CD4-positive, alpha-beta T cell (primary cell): ENCODE results near the gene R3HDM2. TPM values are rescaled to one million over a fixed set of nuclear protein-coding genes. Genes with fewer than 3 reads are reported as not detected.

ENCODE experiments used
- ATAC-seq: fragments of 200-7000 bp; cut with Tn5 transposase; one replicate; pipeline ENCODE4 v1.10.0; 2022; ENCODE audit warnings: mild to moderate bottlenecking; ENCODE audit not compliant: poor library complexity
- CTCF ChIA-PET: fragments of 350-600 bp; sonication (Branson Sonifier 250); formaldehyde crosslinking; loops from one replicate; lab custom pipeline; 2021; ENCODE audit warnings: antibody characterized with exemption, inconsistent platforms; lab: Charles Lee
- POLR2A ChIA-PET: fragments of 350-600 bp; sonication (Branson Sonifier 250); formaldehyde crosslinking; loops from one replicate; lab custom pipeline; 2021; ENCODE audit warnings: antibody characterized with exemption, inconsistent platforms; lab: Charles Lee
- DNase-seq, 14 experiments: peaks; one replicate each; pipeline ENCODE4 v3.0.0-alpha.2; 2013 to 2020; ENCODE audit warnings: mixed read lengths in 2 of 14
- H3K27ac ChIP-seq, 2 donors: one replicate each; pipeline versions ENCODE4 v1.5.1 to v1.7.0; 2013; ENCODE audit warnings: low read length in 2 of 2, low read depth in 1 of 2, mild to moderate bottlenecking in 1 of 2
- H3K27me3 ChIP-seq, 2 experiments: 1 replicate in 1 of 2; 2 replicates in 1 of 2; pipeline versions ENCODE4 v1.6.1 to v1.7.0; 2013; ENCODE audit warnings: low read length in 2 of 2, control low read depth in 1 of 2, mild to moderate bottlenecking in 1 of 2, moderate library complexity in 1 of 2; ENCODE audit not compliant: insufficient read depth in 2 of 2, control insufficient read depth in 1 of 2
- H3K36me3 ChIP-seq: one replicate; pipeline ENCODE4 v1.6.1; 2013; ENCODE audit warnings: low read length, control low read depth; ENCODE audit not compliant: insufficient read depth
- H3K4me1 ChIP-seq: one replicate; pipeline ENCODE4 v1.6.1; 2013; ENCODE audit warnings: low read length, control low read depth; ENCODE audit not compliant: insufficient read depth
- H3K4me3 ChIP-seq: one replicate; pipeline ENCODE4 v1.5.1; 2013; ENCODE audit warnings: mild to moderate bottlenecking, low read length, moderate library complexity
- H3K9me3 ChIP-seq, 2 experiments: 1 replicate in 1 of 2; 2 replicates in 1 of 2; pipeline versions ENCODE4 v1.6.1 to v1.7.0; 2013; ENCODE audit warnings: low read length in 2 of 2, mild to moderate bottlenecking in 2 of 2, control low read depth in 1 of 2, moderate library complexity in 1 of 2; ENCODE audit not compliant: control insufficient read depth in 1 of 2, insufficient read depth in 1 of 2
- H3K27ac Mint-ChIP-seq: one replicate; pipeline ENCODE4 v1.8.0; 2020; ENCODE audit warnings: mixed read lengths
- H3K27me3 Mint-ChIP-seq: one replicate; pipeline ENCODE4 v1.8.0; 2021; ENCODE audit warnings: mixed read lengths
- H3K36me3 Mint-ChIP-seq: one replicate; pipeline ENCODE4 v1.8.0; 2021; ENCODE audit warnings: low read depth, mixed read lengths
- H3K4me1 Mint-ChIP-seq: one replicate; pipeline ENCODE4 v1.8.0; 2021; ENCODE audit warnings: low read depth, mixed read lengths
- H3K4me3 Mint-ChIP-seq: one replicate; pipeline ENCODE4 v1.8.0; 2020; ENCODE audit warnings: mild to moderate bottlenecking, mixed read lengths
- H3K9me3 Mint-ChIP-seq: one replicate; pipeline ENCODE4 v1.8.0; 2020; ENCODE audit warnings: mixed read lengths
- CTCF ChIP-seq: fragments of 200-600 bp; IDR thresholded peaks from one replicate; pipeline ENCODE4 v1.8.0; 2022; ENCODE audit warnings: antibody characterized with exemption, mild to moderate bottlenecking
- intact Hi-C, 2 experiments: fragments of 100-400 bp; cut with DNase I in 1 of 2; cut with micrococcal nuclease in 1 of 2; formaldehyde crosslinking; loops; one replicate each; pipeline versions ENCODE4 v1.15.1 to v1.9.0; 2023 to 2025; cut with DNase I, micrococcal nuclease
- total RNA-seq, 174 experiments: library from RNA in 2 of 174; stranded (reverse) in 2 of 174; gene quantifications; one replicate each; pipeline ENCODE4 v1.2.3 and lab custom pipeline; 2021 to 2026

R3HDM2 gene
- total RNA-seq, 2 experiments from 2014 or later, result 106 to 115 TPM

- DNase-seq (no peak), ATAC-seq (no peak)
- CTCF ChIA-PET, result no interaction called here
- peaks cover 28% of the 10 kb centered on the region for H3K36me3 Mint-ChIP-seq
- POLR2A ChIA-PET, result no interaction called here
- Histone ChIP-seq H3K4me1 (no peaks in the 10 kb centered on the region), H3K9me3 (no peaks in the 10 kb centered on the region), H3K27me3 (no peaks in the 10 kb centered on the region), H3K36me3 (peaks cover 12% of the 10 kb centered on the region), H3K4me3 (no peak overlapping the region), H3K27ac (no peak overlapping the region)
- peaks cover 13% of the 10 kb centered on the region for H3K4me1 Mint-ChIP-seq
- no peak overlapping the region for H3K27ac Mint-ChIP-seq
- intact Hi-C loops, result no loop called here
- no peak for TF ChIP-seq CTCF
- no peaks in the 10 kb centered on the region for H3K9me3 Mint-ChIP-seq
- H3K4me3 Mint-ChIP-seq, result no peak overlapping the region
- no peaks in the 10 kb centered on the region for H3K27me3 Mint-ChIP-seq
Observed at GRCh38 chr12:57323416-57323815, 107.4 kb downstream of the R3HDM2 start.

GRCh38 chr12:57320639-57321038 lies 110.2 kb downstream of the R3HDM2 start:
- Histone ChIP-seq H3K9me3 (no peaks in the 10 kb centered on the region), H3K27ac (no peak overlapping the region), H3K4me1 (no peaks in the 10 kb centered on the region), H3K27me3 (no peaks in the 10 kb centered on the region), H3K36me3 (peaks cover 4% of the 10 kb centered on the region), H3K4me3 (no peak overlapping the region)
- DNase-seq, result no peak
- no peak for TF ChIP-seq CTCF
- no peak for ATAC-seq
- CTCF ChIA-PET, result no interaction called here
- POLR2A ChIA-PET, result no interaction called here
- Mint-ChIP-seq H3K27ac (no peak overlapping the region), H3K27me3 (no peaks in the 10 kb centered on the region), H3K4me3 (no peak overlapping the region), H3K36me3 (peaks cover 14% of the 10 kb centered on the region), H3K9me3 (no peaks in the 10 kb centered on the region), H3K4me1 (peaks cover 10% of the 10 kb centered on the region)
- intact Hi-C loops, result no loop called here

GRCh38 chr12:57319678-57320469 lies 111.0 kb downstream of the R3HDM2 start:
- POLR2A ChIA-PET, result no interaction called here

More at GRCh38 chr12:57319678-57320469, 111.0 kb downstream of the R3HDM2 start:
- ATAC-seq, result no peak
- intact Hi-C loops, result no loop called here
- Histone ChIP-seq H3K27ac (no peak overlapping the region), H3K9me3 (no peaks in the 10 kb centered on the region), H3K36me3 (peaks cover 3% of the 10 kb centered on the region), H3K4me1 (no peaks in the 10 kb centered on the region), H3K4me3 (no peak overlapping the region), H3K27me3 (no peaks in the 10 kb centered on the region)
- DNase-seq, result no peak
- TF ChIP-seq CTCF, result no peak
- Mint-ChIP-seq H3K9me3 (no peaks in the 10 kb centered on the region), H3K36me3 (peaks cover 14% of the 10 kb centered on the region), H3K27me3 (no peaks in the 10 kb centered on the region), H3K4me3 (no peak overlapping the region), H3K4me1 (peaks cover 10% of the 10 kb centered on the region), H3K27ac (no peak overlapping the region)
- CTCF ChIA-PET, result interaction anchor here (0.9 kb wide), 1 partner anchor 12 kb away, joined by 5 read pairs; no protein-coding TSS in a partner anchor
